GM19452 (cell line): ENCODE results near the gene DNAJB6.

Experiments
- ATAC-seq: cut with Tn5 transposase; IDR thresholded peaks from one replicate; pipeline ENCODE4 v1.9.1; 2021; ENCODE audit not compliant: unreplicated experiment

Gene DNAJB6

DNA sequence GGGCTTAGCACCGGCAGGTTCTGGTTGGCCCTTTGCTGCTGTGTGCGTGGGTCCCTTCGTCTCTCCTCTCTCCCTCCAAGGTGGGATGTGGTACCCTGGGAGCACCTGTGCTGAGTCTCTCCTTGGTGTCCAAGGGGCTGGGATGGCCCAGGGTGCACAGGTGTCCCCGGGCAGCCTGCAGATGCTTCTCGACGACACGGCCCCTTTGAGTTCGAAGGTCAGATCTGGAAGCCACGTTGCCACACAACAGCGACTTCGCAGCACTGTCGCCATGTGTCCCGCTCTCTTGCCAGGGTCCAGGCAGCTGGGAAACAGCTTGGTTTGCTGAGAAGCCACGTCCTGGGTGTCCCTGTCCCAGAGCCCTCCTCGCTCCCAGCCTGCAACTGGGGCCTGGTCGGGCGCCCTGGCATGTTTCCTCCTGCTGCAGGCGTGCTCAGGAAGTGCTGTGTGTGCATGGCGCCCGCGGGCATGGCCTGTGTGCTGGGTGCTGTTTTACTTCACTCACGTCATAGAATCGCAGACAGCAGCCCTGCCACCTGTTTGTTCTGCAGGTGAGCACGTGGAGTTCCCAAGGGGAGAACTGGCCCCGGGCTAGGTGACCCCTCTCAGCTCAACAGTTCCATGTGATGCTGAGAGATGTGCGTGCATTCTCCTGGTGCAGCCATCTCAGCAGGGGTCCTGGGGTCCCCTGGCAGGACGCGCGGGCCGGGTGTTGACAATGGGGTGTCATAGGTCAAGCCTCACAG lies 70.9 kb downstream of the DNAJB6 start:
- no peak for ATAC-seq

DNA sequence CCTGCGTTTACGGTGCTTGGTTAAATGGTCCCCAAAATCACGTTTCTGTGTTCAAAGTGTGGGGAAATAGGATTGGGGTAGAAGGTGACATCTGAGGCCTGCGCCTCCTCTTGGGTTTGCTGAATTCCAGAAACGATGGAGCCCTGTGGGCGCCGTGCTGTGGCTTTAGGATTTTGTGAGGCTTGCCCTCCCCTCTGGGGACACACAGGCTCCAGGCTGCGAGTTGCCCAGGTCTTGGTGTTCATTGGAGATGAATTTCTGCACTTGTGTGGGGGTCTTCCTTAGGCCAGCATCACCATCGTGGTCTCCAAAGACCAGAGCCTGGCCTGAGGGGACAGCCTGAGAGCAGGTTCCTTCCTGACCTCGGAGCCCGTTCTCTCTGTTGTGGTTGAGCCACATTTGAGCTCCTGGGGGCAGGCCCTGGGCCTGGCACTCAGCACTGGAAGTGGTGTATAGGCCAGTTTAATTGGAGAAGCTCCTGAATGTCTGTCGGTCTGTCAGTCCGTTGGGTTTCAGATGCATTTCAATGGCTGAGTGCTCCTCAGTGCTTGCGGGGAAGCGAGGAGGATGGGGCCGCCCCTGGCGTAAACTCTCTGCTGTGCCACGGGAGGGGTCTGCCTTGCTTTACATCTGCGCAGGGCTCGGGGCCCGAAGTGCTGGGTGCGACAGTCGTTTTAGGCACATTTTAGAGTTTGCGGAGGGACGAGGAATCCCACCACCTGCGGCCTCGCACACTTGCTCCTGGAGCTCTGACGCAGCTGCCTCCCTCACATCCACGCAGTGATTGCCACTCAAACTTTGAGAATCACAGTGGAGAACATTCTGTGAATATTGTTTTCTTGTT lies 71.7 kb downstream of the DNAJB6 start:
- ATAC-seq = no peak

GRCh38 chr7:157409149-157409752 lies 72.4 kb downstream of the DNAJB6 start:
- no peak for ATAC-seq

- no peak for ATAC-seq
Measured at GRCh38 chr7:157409753-157410727, 73.2 kb downstream of the DNAJB6 start.

DNA sequence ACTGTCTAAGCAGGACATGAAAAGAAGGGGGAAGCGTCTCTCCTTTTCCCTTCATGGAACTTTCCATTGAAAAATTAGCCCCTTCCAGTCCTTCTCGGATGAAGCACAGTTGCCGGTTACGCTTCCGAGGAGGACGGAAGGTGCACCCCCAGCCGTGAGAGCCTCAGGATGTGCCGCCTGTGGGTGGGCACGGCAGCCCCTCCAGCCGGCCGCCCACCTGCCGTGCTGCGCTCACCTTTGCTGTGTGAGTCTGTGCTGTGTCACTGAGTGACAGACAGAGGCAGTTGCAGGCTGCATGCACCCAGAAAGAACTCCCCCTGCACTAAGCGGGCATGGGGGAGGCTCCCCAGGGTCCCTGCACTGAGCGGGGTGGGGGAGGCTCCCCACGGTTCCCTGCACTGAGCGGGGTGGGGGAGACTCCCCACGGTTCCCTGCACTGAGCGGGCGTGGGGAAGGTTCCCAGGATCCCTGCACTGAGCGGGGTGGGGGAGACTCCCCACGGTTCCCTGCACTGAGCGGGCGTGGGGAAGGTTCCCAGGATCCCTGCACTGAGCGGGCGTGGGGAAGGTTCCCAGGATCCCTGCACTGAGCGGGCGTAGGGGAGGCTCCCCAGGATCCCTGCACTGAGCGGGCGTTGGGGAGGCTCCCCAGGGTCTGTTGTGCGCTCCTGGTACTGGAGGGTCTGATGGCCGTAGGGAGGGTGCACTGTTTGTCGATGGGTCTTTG lies 74.2 kb downstream of the DNAJB6 start:
- no peak for ATAC-seq

DNA sequence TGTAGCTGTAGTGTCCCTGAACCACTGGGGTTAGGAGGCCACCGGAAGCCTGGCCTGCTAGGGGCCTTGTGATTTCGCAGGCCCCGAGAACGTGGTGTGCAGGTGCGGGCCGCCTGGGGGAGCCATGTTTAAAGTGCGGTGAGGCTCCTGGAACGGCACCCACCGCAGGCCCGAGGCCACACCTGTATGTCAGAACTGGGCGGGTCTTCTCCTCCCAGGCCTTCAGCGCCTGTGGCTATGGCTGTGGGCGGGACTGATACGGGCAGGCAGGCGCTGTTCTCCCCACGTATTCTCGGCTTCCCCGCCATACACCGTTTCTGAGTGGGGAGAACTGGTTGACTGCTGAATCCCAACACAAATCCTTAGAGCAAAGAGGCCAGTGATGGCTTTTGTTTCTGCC lies 74.8 kb downstream of the DNAJB6 start:
- ATAC-seq = no peak

GRCh38 chr7:157412021-157412443 lies 75.2 kb downstream of the DNAJB6 start:
- no peak for ATAC-seq

GRCh38 chr7:157412491-157413180 lies 75.8 kb downstream of the DNAJB6 start:
- ATAC-seq = no peak

- no peak for ATAC-seq
Measured at GRCh38 chr7:157413881-157414701, 77.3 kb downstream of the DNAJB6 start.

DNA sequence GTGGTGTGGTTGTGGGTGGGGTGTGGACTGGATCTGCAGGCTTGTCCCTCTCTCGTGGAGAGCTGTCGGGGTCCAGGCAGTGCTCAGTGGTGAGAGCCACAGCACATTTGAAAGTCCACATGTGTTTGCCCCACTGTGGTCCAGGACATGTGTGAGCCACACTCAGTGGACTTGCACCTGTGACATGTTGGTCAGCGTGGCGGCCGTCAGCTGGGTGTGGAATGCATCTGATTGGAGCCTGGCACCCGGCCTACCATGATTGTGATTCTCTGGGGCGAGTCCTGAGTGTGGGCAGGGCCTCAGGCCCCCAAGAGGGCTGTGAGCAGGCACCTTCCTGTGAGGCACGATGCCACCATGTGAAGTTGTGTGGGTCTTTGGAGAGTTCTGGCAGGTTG lies 77.9 kb downstream of the DNAJB6 start:
- ATAC-seq = no peak

GRCh38 chr7:157415486-157415885 lies 78.7 kb downstream of the DNAJB6 start:
- no peak for ATAC-seq

DNA sequence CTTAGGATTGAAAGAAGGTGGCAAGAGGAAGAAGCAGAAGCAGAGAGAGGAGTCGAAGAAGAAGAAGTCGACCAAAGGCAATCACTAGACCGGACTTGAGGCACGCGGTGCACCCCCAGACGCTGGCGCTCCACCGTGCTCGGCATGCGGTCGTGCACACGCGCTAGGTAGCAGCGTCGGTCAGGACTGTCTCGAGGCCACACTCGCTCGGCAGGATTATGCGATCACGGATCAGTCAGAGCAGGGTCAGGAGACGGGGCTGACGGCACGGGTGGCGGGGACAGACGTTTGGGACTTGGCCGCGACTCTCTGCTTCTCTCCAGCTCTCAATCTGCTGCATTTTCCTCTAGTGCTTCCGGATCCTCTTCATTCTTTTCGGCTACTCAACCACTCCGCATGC lies 79.2 kb downstream of the DNAJB6 start:
- ATAC-seq = no peak

DNA sequence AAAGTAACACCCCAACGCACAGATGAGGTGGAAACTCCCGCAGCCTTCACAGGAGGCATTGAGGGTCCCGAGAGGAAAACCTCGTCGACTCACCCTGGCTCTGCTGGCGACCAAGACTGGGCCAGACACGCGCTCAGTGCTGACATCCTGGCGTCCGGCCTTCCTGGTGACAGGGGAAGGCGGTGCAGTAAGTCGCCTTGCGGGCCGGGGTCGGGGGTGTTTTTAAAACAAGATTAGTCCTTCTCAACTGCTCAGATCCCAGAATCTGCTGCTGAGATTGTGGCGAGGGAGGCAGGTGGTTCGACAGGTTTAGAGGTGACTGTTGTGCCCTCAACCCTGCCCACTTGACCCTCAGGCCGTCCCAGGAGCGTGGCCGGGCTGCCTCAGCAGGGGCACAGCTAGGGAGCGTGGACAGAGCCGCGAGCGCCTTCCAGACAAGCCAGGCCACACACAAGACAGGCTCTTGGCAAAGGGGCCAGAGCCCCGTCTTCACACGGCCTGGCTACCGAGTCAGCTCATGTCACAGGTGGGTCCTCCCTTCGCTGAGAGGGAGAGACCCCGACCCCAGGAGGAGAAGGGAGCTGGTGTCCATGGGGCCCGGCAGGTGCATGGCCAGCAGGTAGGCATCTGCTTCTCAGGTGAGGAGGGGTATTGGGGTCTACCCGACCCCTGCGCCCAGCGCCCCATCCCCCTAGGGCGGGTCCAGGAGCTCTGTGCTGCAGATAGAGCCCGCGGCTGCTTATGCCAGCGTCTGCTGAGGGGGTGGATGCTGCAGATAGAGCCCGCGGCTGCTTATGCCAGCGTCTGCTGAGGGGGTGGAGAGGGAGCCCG lies 81.6 kb downstream of the DNAJB6 start:
- no peak for ATAC-seq

GRCh38 chr7:157419035-157419293 lies 82.2 kb downstream of the DNAJB6 start:
- no peak for ATAC-seq

DNA sequence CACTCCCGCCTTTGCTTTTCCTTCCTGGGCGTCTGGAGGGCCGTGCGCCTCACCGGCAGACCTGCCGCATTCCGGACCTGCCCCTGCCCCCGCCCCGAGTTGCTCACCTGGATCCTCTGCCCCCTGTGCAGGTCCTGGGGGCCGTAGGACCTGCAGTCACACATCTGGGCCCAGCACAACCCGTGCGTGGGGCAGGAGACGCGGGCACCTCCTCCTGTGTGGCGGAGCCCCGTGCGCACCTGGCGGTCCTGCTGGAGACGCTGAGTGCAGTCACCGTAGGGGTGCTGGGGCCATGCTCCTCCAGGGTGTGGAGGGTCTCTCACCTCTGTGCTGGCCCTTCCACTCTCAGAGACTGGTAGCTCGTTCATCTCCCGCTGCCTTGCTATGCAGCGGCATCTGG lies 85.5 kb downstream of the DNAJB6 start:
- no peak for ATAC-seq

DNA sequence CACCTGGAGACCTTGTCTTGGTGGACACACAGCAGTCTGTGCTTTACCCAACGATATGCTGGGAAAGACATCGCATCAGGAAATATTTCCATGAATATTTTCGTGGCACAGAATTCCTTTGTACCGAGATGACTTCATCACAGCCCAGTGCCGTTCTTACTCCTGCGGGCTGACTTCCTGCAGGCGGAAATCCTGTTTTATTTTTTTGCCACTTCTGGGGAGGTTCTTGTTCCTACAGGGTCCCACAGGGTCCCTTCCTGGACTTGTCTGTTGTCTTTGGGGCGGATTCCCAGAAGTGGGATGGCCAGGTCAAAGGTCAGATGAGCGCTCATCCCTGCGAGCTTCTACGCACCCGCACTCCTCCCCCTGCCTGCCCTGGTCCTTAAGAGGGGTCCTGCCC lies 86.5 kb downstream of the DNAJB6 start:
- no peak for ATAC-seq

GRCh38 chr7:157423886-157424565 lies 87.2 kb downstream of the DNAJB6 start:
- ATAC-seq = no peak
